ENCODE data around the gene TMEM179.

TMEM179 gene

DNA sequence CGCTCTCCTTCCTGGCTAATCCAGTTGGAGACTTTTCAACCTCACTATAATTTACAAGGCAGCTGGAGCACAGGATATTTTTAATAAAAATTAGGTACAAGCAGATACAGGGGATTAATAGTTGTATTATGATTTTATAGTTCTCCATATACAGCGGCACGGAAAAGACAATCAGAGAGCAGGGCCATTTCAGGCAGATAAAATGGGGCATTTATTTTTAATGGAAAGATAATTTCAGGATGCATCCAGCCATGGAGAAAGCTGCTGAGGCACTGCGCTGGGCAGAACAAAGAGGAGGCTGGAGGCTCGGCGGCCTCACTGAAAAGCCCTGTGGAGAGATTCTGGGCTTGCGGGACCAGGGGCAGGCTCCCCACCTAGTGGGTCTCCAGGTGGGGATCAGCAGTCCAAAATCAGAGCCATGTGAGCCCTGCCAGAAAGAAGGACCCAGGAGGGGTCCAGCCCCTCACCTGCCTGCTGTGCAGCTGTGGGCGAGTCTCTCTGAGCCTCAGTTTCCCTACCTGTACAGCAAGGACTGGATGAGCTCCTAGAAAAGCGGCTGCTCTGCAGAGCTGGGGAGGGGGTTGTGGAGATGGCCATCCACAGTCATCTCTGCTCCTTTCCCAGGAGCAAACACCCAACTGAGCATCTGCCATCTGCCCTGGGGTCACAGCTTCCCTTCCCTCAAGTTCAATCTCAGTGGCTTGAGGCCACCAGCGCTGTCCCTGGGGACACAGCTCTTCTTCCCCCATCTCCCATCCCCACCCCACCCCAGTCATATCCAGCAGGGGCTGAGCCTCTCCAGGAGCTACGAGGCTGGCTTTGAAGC lies 48.9 kb downstream of the TMEM179 start:
- no peak for DNase-seq (ENCODE audit: low spot score)

DNA sequence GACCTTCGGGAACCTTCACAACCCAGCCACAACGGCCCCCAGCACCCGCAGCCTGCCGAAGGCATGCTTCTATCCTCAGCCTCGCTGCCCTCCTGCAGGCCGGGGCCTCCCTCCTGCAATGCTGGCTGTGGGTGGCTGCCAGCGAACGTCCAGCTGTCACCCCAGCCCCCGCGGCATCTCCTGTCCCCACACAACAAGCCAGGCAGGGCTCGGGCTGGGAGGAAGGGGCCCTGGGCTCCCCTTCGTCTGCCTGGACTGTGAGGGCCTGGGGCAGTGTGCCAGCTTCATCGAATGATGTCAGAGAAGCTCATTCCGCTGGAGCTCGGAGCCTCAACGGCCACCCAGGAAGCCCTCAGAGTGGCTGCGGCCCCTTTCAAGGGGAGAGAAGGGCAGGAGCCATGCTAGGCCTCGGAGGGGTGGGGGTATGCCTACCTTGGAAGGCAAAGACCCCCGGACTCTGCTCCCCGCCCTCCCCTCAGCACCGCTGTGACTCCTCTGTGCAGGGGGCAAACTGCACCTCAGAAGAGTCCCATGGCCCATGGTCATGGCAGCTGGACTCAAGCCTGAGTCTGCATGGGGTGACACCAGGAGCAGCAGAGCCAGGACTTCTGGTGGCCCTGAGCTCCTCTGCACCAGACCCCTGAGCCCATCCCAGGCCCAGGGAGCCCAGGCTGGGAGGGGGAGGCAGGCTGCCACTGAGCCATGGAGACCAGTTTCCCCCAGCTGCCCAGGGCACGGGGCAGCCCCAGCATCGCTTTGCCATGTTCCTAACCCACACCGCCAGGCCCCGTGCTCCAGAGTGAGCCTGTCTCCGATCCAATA lies 49.8 kb downstream of the TMEM179 start:
- DNase-seq (ENCODE audit: low spot score) = no peak

DNA sequence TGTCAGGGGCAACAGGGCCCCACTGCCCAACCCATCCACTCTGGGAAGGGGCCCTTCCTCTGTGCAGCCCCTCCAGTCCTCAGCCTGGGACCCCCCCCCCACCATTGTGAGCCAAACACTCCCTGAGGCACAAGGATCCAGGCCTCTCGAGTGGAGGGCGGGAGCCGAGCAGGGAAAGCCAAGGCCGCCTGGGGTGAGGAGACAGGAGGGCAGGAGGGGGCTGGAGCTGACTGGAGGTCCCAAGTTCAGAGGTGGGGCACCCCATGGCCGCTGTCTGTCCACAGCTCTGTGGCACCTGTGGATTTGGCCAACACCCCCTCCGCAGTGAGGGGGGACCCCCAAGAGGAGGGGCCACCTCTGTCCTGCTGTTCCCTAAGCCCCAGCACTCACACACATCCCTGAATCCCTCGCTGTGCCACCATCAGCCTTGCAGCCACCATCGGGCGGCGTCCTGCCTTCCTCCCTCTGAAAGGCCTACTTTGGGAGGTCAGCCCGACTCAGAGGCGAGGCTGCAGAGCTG lies 50.4 kb downstream of the TMEM179 start:
- no peak for DNase-seq (ENCODE audit: low spot score)

DNA sequence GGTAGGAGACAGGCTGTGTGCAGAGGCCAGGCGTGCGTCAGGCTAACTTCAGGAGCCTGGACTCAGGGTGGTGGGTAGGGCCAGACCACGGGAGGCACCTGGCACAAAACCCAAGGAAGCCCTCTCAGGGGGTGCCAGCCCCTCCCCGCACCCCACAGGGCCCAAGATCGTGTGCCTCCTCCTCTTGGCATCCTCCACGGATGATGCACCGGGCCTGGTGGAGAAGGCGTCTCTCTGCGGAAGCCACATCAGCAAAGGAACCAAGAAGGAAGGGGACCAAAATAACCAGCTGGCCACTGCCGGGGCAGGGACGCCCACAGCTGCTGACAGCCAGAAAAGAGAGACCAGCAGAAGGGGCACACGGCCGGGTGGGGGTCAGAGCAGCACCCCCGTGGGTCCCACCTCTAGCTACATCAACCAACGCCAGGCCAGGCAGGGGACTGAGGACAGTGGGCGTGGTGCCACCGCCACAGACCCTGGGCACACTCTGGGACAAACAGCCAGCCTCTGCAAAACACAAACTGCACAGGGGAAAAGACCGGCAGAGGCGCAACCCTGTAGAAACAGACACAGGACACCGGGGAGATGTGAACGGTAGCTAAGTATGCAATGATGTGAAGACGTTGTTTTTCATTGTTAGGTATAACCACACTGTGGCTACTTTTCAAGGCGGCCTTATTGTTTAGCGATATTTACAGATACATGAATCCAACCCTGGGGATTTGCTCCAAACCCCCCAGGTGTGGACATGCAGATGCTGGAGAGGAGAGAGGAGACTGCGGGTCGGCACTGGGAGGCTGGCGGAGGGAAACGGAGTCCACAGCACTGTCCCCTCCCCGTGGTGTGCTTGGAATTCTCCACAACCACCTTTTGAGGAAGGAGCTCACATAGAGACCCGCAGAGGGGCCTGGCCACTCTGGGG lies 51.1 kb downstream of the TMEM179 start:
- DNase-seq (ENCODE audit: low spot score) = no peak

DNA sequence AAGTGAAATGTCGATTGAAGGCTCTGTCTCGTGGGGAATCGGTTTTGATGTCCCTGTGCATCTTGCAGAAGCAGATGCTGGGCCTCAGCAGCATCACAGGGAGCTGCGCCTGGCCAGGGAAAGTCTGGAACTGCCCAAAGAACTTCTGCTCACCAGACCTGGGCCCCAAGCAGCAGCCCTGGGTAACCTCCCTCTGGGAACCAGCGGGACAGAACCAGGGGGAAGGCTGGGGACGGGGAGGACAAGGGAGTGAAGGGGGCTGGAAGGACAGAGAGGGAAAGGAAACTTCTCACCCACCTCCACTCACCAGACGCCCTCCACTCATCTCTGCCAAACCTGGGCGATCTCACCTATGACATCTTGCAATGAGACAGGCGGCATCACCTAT lies 51.8 kb downstream of the TMEM179 start:
- no peak for DNase-seq (ENCODE audit: low spot score)

DNA sequence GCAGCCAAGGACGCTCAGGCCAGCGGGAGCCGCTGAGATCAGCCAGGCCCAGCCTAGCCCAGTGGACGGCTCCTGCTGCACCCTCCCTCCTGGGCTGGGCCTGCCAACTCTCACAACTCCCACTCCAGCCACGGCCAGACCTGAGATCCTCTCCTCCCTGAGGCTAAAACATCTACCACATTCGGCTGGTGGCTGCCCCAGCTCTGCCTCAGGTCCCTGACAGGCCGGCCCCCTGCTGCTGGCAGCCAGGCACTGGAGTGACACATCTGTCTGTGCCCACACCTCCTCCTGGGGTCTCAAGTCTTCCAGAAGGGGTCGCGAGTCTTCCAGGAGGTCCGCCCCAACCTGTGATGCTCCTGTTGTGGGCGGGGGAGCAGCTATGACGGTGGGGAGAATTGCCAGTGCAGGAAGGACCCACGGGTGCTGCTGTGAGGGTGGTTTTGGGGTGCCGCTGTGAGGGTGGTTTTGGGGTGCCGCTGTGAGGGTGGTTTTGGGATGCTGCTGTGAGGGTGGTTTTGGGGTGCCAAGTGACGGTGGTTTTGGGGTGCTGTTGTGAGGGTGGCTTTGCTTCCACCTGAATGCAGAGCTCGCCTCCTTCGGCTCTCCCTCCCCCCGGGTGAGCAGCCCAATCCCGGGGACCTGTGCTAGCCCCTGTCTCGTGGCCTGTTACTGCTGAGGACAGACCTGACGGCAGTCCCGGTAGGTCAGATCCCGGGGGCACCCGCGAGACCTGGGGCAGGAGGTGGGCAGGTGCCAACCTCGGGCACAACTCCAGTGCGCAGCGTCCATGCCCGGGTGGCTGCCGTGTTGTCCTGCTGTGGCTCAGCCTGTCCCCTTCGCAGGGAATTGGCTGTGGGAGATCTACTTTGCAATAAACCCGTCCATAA lies 52.5 kb downstream of the TMEM179 start:
- DNase-seq (ENCODE audit: low spot score) = no peak

DNA sequence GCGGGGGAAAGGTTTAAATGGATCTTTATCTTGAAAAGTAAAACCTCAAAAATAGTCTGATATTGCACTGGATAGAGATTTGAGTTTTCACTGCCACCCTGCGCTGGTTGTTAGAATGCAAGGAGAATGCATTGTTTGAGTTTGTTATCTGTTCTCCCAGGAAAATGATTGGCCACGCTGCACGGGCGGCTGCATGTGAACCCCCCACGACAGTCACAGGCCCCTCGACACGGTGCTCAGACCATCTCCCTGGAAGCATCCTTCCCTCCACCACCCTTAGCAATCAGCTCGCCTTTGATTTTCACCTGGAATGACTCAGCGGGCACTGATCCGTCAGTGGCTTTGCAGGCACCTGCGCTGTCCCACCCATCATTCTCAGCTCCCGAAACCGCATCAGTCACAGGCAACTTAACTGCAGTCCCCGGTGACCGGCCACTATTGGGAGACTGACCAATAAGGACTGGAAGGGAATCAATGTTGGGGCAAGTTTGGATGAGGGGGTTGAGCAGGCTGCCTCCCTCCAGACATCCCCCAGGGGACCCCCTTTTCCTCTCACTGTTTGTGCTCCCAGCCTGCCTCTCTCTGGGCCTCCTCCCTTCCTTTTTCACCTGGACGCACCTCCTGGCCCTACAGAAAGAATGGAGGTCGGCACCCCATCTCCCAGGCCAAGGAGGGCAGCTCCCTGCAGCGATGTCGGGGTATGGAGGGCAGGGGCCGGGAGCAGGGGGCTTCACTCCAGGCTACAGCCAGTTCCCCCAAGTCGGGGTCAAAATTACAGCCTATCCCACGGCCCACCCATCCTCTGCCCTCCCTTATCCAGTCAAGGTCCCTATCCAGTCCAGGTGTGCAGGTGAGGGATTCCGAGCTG lies 53.5 kb downstream of the TMEM179 start:
- DNase-seq (ENCODE audit: low spot score) = no peak

DNA sequence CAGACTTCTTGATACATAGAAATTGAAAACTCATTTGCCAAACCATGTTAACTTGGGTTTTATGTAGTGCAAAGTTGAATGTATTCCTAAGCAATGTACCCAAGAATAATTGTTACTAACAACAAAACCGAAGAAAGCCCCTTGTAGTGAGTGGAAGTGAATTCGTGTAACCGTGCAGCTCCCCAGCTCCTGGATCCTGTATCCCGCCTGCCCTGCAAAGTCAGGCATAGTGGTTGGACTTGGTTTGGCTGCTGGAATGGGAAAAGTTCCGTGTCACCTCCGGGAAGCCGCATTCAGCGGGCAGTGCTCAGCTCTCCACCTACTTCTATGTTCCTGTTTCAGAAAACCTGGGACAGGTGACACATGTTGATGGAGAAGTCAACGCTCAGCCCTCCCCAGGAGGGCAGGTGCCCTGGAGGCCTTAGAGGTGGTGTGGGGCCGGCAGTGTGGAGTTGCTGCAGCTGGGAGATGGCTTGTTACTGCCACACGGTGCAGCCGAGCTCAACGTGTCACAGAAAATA lies 54.2 kb downstream of the TMEM179 start:
- no peak for DNase-seq (ENCODE audit: low spot score)

DNA sequence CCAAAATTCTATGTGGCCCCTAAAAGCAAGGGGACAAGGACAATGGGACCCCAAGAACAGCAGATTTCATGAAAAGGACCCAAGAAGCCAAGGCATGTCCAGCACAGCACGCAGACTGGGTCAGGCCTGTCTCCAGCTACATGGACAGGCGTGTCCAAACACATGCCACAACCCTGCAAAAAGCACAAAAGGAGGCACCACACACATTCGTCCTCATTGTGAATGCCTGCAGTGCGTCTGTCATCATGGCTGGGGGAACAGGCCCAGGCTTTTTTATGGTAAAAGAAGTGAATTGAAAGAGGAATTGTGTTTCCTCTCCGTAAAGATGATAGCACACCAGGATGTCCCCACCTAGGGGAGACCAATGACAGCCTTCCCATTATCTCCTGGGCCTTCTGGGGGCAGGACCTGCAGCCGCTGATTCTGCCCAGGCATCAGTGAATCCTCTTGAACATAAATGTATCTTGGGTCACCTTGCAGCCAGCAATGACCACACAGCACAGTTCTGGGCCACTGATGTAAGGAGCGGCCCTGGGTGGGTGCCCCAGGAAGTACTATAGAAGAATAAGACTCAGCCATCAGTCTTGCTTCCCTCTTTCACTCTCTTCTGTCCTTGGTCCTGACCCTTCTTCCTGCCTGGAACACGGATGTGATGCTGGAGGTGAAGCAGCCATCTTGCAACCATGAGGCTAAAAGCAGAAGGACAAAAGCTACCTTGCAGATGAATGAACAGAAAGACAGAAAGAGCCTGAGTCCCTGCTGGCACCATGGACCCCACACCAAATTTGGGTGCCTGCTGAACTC lies 54.8 kb downstream of the TMEM179 start:
- DNase-seq (ENCODE audit: low spot score) = no peak

DNA sequence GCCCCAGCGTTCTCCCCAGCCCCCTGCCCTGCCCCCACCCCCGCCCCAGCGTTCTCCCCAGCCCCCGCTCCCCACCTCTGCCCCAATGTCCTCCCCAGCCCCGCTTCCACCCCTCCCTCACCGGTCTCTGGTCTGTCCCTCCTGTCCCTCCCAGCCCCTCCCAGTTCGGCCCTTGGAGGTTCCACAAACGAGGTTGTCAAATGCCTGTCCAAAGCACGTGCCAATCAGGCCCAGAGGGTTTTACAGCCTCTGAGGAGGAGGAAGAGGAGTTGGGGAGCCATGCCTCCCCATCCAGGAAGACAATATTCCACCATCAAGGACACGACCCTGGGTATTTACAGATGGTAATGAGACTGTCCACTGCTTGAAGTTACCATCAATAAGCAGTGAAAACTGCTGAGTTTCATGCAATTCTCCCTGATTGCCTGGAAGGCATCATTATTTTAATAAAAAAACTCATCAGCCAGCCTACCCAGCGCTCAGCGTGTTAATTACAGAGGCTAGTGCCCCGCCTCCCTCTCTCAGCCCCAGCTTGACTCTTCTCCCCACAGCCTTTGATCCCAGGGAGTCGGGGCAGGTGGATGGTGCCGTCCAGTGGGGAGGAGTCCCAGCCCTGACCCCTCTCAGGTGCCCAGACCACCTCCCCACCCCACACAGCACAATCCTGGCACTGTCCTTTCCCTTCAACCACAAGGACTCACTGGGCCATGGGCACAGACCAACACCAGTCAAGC lies 55.6 kb downstream of the TMEM179 start:
- no peak for DNase-seq (ENCODE audit: low spot score)

DNA sequence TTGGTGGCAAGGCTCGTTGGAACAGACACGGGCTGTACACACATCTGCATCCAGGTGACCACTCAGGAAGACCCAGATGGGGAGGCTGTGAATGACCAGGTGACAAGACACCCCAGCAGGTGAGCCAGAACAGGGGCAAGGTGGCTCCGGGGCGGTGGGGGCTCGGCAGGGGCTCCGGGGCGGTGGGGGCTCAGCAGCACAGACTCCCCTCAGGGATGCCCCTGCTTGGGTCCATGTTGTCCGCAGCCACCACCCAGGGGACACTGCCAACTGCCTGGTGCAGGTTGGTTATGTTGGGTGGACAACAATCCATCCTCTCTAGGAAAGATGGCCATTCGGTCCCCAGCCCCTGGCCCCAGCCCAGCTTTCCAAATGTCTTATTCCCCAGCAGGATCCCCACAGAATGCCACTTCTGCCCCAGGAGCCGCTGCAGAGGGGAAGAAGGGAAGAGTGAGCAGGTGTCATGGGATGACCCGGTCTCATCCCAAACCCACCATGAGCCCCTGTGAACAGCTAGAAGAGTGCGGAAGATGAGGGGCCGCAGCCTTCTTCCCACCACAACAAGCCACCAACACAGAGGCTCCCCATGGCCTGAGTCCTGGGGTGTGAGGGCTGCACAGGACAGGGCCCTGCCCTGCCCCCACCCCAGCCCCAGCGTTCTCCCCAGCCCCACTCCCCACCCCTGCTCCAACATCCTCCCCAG lies 56.4 kb downstream of the TMEM179 start:
- no peak for DNase-seq (ENCODE audit: low spot score)

DNA sequence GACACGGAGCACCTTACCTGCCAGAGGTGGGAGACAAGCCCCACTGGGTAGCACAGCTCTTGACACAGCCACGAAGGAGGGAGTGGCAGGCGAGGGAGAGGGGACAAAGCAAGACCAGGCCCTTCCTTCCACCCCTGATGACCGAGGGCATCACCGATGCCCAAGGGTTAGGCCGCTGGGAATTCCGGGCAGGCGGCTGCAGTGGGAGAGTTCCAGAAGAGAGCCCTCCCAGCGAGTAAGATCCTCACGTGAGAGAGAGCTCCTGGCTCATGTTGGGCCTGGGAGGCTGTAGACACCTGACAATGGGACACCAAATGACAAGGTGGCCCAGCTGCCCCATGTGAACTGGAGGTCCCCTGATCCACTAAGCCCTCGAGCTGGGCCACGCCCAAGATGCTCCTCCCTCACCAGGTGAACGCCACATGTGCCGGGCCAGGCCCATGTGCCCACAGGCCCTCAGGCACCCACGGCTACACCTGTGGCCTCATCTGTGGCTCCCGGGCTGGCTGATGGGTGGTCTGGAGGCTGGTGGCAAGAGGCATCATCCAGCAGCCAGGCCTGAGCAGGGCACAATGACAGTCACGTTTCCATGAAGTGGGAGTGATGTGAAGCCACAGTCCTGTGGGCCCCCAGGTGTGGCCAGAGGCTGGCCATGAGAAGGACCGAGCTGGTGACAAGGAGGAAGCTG lies 57.1 kb downstream of the TMEM179 start:
- no peak for DNase-seq (ENCODE audit: low spot score)

DNA sequence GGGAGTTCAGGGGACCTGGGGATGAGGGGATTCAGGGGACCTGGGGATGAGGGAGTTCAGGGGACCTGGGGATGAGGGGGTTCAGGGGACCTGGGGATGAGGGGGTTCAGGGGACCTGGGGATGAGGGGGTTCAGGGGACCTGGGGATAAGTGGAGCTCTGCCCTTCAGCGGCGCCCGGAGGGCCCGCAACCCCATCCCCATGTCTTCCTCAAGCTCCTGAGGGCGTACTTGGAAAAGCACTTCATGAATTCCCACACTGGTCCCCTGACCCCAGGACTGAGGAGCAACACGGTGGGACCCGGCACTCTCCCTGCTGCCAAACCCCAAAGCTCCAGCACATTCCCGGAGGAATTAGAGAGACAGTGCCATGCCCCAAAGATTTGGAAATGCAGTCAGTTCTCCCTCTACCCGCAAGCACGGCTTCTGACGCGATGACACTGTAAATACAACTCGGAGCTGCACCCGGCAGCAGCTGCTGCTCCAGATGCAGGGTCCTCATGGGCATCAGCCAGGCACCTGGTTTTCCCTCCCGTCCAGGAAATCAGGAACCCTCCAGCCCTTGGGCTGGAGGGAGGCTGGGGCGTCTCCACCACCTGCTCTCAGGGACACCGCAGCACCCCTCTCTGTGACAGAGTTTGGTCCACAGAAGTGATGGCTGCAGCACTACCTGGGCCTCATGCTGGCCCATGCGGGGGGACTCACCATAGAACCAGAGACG lies 57.8 kb downstream of the TMEM179 start:
- no peak for DNase-seq (ENCODE audit: low spot score)

DNA sequence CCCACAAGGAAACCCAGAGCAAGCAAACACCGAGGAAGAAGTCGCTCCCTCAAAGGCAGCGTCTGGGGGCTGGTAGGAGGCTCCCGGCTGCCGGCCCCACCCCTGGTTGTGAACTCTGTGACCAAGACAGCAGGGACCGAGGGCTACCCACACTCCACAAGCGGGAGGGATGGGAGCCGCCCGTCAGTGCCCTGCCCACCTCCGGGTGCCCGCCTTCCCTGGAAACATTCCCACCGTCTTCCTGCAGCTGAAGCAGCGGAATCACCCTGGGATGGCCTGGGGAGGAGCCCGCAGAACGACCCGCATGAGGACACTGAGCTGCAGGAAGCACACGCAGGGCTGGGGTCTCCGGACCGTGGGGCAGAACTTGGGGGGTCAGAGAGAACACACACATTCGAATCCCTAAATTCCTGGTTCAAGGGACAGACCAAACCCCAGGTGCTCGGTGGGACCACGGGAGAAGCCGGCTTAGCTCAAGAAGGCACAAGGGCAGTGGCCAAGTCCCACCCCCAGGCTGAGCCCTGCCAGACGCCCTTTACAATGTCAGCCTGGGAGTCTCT lies 58.5 kb downstream of the TMEM179 start:
- no peak for DNase-seq (ENCODE audit: low spot score)

DNA sequence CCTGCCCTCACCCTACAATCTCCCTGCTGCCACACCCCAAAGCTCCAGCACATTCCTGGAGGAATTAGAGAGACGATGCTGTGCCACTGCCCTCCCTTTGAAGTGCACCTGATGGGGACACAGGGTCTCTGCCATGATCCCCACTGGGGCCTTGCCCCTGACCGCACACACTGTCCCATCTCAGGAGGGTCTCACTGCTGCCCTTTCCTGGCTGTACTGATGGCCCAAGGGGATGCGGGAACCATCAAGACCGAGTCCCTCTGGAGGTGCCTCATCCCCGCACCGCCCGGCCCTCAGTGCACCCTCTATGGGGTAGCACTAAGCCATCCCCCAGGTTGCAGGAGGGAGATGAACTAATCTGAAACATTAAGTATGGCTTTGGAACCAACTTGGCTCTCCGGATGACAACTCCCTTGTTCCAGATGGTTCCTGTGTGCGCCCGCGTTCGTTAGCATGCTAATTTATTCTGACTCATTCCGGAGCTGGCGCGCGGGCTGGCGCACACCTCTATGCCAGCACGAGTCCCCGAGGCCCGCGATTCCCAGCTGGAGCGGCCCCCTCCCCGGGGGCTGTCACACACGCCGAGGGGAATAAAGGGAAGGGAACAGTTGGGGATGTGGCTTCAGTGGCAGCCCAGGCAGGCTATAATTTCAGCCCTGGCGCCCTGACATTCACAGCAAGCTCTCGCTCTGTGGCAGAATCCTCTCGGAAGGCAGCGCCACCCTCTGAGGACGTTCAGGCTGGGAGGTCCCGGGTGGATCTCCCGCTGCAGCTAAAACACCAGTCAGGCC lies 59.2 kb downstream of the TMEM179 start:
- no peak for DNase-seq (ENCODE audit: low spot score)

Data from CD4-positive, alpha-beta T cell treated with Interleukin-15 for 4 hours (primary cell).